Measurements from ENCODE around the gene CAPN8.
A peak's percentile ranks its signal among the peaks of the same experiment; 100 is the strongest.

Gene CAPN8

DNA sequence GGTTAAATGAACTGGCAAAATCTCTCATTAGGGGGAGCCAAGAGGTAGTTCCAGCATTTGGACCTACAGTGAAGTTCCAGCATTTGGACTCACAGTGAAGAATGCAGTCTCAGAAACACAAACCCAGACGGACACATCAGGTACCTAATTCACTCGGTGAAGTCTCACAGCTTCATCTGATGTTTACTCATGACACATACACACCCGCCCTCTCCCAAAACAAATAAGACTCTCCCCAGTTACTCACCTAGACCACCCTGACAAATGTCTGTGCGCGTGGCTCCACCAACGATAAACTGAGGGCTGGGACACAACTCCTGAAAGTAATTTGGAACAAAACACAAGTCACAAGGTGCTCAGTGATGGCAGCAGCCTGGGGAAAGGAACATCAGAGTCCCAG lies 11.4 kb downstream of the CAPN8 start:
- no peak for DNase-seq (ENCODE audit: low read depth)

DNA sequence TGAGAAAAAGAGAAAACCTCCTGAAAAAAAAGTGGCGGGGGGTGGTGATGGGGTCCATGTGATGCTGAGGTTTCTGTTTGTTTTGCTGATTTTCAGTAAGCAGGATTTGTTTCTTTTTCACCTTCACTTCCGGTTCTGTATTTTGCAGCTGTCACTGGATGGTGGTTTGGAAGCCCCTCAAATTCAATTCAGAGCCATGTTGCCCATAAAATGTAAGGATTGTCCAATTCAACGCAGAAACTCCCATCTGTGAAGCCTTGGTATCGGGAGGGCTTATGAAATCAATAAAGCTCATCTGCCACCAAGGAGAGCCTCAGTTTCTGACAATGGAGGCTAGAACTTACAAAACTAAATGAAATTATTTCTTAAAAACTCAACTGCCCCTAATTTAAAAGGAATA lies 12.1 kb downstream of the CAPN8 start:
- no peak for DNase-seq (ENCODE audit: low read depth)

DNA sequence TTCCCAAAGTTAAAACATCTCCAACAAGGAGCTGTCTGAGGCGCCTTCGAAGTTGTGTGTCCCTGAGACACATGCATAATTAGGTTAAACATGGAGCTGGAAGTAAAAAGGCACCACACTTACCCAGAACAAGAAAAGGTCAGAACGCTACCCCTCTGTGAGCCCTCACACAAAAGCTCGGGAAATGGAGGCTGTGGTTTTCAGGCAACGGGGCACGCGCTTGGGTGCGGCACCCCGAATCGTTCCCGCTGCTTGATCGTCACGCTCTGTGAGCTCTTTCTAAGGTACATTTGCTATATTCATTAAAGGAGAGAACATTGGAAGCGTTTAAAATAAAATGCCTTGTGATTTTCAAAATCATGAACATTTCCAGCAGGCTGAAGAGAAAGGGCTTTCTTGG lies 12.5 kb downstream of the CAPN8 start:
- DNase-seq (ENCODE audit: low read depth): no peak

DNA sequence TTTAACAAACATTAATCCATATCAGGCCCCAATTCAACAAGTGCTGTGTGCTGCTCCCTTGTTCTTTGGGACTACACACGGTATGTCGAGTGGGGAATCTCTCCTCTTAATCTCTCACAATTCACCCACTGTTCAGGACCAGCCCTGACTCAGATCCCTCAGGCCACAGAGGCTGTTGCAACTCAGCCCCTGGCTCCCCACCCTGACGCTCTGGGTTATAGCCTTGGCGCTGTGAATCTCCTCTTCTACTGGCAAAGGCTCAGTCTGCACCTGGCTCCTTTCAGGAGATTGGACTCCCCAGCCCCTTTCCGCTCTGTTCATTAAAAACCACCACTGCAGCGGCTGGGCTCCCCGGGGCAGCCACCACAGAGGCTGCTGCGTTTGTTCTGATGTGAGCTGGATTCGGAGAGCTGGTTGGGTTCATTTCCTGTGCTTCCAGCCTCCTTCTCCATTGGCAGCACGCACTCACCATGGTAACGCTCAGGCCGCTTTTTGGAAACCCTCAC lies 13.0 kb downstream of the CAPN8 start:
- no peak for DNase-seq (ENCODE audit: low read depth)

DNA sequence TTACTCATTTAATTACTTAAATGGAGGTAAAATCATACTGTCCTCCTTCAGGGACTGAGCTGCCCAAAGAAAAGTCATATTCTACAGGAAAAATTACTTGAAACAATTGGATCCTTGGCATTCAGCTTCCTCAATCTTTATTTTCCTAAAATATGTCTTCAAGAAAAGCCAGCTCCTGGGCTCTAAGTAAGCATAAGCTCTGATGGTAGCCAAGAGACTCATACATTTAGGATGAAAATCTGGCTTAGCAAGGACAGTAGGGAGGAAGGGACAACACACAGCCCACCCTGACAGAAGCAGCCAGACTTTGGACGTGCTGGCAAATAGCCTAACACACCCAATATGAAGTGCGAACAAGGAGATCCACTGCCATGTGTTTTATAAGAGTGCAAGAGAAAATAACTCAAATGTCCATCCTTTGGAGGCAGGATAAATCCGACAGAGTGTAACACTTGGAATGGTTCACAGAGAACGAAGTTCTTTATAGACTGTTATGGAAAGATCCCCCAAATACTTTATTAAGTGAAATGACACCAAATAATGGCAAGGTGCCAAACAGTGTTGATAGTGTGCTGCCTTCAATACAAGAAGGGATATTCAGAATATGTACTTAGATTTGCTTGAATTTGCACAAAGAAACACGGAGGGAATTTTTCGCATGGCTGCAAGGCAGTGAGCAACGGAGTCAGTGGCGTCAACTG lies 14.1 kb downstream of the CAPN8 start:
- DNase-seq (ENCODE audit: low read depth): no peak

DNA sequence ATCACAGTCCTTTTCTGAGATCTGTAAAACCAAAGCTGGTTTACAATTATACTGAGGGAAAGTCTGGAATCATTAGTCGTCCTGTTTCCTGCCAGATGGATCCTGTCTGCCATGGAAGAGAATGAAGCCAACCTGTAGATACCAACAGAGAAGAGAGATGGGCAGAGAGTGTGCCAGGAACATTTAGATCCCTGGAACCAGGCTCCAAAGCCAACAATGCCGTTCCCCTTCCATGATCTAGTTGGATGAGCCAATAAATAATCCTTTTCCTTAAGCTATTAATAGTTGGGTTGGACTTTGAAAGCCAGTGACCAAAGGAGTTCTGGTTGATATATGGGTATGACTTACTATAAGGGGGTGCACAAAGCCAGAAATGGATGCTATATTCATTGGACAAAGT lies 15.0 kb downstream of the CAPN8 start:
- DNase-seq (ENCODE audit: low read depth): no peak

DNA sequence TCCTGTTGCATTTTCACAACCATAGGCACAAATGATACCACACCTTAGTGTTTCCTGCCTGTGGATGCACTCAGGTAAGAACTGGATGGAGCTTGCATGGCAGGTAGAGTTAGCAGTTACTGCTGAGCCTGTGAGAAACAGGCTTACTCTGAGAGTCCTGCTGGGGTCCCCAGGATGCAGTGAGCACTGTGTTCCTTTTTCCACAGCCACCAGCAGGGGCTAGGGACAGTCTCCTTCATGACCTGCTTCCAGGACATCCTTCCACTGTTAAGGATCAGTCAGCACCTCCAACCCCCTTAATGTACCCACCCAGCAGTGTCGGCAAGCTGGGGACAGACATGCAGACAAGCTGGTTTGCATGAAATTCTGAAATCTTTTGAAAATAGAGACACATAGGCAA lies 16.3 kb downstream of the CAPN8 start:
- DNase-seq (ENCODE audit: low read depth): no peak

DNA sequence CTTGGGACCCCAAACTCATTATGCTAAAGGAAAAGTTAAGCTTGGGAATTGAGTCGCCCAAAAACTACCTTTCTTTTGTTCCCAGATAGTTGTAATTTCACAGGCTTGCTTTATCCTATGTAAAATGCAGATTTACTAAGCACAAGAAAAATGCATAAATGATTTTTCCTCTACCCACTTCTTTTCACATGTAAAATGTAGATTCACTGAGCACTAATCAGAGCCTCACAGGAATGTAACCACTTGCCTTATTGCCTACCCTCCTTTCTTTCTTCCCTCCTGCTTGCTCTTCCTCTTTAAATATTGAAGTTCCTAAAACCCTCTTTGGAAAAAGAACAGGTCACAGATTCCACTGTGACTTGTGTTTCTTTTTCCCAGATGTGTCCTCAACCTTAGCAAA lies 18.3 kb downstream of the CAPN8 start:
- DNase-seq (ENCODE audit: low read depth): no peak

DNA sequence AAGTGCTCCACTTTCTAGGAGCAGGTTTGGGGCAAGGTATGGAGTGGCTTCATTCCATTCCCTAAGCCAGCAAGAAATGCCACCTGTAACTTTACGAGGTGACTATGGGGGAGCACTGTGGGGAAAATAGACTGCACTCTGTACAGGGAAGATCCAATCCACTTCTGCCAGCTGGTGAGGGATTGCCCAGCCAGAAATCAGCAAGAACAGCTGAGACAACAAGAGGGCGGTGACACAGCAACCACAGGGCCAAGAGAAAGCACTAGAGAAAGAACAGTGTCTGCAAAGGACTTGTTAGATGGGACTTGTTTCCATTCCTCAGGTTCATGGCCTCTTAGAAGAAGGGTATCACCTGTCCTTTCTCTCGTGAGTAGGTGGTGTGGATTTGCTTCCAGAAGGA lies 19.6 kb downstream of the CAPN8 start:
- DNase-seq (ENCODE audit: low read depth): no peak

DNA sequence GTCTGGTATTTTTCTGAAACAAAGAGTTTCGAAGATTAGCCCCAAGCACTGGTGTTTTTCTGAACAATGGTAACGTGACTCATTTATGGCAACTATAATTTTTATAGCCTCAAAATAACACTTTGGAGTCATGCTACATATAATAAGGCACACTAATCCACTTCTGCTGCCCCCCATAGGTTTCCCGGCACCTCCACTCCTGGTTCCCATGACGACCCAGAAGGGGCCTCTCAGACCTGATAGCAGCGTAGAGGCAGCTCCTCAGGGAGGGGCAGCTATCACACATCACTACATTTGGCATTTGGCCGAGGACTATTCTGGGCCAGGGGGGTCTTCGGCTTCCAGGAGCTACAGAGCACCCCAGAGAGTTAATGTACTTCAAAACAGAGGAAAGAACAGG lies 23.3 kb downstream of the CAPN8 start:
- DNase-seq (ENCODE audit: low read depth): no peak

DNA sequence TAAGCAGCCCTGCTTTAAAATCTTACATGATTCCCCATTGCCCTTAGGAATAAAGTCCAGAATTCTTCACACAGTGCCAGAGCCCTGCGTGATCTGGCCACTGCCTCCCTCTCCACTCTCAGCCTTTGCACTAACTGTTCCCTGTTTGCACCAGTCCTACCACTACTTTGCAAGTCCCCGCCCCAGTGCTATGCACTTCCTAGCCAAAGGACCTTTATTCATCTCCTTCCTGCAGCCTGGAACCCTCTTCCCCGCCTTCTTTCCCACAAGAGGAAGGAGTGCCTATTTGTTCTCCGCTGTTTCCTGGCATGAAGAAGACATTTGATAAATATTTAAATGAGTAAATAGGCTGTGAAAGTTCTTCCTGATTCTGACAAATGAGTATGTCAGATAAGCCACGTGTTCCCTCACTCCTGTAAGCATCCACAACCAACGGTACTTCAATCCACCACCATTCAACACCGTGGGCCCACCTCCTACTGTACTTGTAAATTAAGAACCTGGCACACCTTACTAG lies 23.9 kb downstream of the CAPN8 start:
- no peak for DNase-seq (ENCODE audit: low read depth)

DNA sequence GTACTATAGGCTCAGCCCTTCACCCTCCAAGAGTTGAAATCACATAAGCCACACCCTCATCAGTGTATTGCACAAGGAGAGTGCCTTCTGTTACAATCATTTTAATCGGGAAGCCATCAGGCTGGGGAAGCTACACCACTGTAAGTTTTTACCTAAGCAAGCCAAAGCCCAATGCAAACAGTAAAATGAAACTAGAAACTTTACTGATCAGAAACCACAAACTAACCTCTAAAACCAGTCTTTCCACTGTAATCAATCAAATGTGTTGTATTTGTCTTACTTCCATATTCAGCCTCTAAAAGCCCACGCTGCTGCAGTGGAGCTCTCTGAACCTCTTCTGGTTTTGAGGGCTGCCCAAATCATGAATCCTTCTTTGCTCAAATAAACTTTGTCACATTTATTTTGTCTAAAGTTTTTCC lies 26.2 kb downstream of the CAPN8 start:
- DNase-seq (ENCODE audit: low read depth): no peak

DNA sequence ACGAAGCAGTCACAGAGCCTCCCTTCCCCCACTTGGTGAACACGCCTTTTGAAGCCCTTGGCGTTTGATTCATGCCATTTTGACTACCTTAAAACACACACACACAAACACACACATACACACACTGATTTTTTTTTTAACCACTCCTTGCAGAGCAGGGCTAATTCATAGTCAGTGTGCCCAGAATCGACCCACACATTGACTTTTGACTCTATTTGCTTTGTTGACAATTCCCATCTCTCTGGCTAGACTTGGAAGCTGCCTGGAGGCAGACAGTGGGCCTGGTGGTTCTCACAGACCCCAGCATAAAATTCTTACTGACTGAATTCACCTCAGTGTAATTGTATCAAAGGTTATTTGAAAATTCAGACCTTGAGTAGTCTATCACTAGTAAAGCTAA lies 30.3 kb downstream of the CAPN8 start:
- no peak for DNase-seq (ENCODE audit: low read depth)

DNA sequence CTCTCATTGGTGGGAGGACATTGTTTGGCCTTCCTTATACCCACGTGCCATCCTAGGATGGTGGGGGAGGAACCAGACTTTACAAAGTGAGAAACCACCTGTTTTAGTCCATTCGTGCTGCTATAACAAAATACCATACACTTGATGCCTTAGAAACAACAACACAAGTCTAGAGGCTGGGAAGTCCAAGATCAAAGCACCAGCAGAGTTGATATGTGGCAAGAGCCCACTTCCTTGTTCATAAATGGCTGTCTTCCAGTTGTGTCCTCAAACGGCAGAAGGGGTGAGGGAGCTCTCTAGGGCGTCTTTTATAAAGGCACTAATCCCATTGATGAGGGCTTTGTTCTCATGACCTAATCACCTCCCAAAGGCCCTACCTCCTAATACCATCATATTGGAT lies 31.1 kb downstream of the CAPN8 start:
- no peak for DNase-seq (ENCODE audit: low read depth)

DNA sequence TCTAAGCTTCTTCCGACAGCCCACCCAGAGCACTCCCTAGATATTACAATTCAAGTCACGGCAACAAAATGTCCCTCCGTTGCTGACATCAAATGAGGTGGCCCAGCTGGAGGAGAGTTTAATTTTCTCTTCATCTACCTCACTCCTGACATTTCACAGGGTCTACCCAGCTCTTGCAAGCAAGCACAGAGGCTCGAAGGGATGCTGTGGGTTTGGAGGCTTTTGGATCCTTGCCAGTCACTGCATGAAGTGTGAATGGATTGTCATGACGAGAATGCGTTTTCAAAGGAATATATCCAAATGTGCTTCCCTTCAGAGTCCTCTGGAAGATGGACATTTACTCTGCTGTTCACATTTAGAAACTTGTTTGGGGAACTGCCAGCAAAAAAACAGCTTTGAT lies 33.5 kb downstream of the CAPN8 start:
- DNase-seq (ENCODE audit: low read depth): no peak

DNA sequence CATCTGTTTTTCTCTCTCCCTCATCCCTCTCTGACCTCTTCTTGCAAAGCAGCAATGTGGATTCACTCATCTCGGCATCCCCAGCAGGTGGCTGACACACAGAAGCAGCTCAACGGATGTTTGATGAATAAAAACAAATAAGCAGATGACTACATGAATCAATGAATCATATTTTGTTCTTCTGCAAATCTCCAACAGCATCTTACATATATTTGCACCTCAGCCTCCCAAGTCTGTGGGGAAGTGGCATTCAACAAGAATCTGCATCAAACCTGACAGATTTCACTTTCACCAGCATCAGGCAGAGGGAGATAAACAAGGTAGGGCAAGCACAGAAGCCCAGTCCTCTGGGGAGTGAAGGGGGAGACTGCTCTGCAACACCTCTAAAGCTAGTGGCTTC lies 34.0 kb downstream of the CAPN8 start:
- no peak for DNase-seq (ENCODE audit: low read depth)

DNA sequence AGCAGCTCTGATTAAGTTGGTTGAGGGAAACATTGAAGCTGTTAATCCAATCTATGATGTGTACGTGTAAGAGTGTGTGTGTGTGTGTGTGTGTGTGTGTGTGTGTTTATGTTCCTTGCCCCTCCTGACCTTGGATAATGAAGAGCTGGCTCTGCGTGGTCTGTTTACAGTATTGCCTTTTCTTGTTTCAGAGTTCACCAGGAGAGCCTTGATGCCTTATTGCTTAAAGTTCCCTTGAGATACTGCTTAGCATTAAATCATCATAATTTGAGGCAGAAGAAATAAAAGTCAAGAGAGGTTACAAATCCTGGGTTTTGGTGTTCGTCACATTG lies 36.4 kb downstream of the CAPN8 start:
- DNase-seq (ENCODE audit: low read depth): no peak

DNA sequence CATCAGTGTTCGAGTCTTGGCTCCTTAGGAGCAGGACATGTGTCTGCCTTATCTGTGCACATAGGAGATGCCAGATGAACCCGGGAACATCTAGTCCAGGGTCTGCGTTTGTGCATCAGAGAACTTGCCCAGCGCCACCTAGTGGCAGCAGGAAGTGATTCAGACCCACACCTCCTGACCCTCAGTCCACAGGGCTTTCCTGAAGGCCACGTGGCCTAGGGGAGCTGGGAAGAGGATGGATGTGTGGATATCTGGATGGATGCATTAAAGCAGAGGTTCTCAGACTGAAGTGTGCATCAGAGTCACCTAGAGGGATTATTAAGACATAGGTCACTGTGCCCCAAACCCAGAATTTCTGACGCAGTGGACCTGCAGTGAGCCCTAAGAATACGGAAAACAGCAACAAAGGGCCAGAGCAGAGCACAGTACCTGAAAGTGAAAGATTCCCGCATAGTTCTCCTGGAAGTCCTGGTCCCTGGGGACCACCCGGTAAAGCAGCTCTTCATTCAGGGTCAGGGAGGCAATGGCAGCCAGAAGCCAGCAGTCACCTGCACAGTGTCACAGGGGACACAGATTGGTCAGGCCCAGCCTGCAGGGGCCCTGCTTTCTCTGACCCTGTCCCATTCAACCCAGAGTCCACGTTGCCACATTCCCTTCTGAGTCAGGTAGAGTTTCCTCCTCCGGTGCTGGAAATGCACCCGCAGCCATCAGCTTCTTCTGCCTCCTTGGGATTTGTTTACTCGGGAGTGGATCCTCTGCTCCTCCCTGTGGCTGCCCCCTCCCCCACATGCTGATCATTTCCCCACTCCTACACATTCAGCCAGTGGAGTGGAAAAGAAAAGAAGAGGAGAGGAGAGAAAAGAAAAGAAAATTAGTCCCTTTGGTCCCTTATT lies 37.0 kb downstream of the CAPN8 start:
- peak; percentile 1 for DNase-seq (ENCODE audit: low read depth)

DNA sequence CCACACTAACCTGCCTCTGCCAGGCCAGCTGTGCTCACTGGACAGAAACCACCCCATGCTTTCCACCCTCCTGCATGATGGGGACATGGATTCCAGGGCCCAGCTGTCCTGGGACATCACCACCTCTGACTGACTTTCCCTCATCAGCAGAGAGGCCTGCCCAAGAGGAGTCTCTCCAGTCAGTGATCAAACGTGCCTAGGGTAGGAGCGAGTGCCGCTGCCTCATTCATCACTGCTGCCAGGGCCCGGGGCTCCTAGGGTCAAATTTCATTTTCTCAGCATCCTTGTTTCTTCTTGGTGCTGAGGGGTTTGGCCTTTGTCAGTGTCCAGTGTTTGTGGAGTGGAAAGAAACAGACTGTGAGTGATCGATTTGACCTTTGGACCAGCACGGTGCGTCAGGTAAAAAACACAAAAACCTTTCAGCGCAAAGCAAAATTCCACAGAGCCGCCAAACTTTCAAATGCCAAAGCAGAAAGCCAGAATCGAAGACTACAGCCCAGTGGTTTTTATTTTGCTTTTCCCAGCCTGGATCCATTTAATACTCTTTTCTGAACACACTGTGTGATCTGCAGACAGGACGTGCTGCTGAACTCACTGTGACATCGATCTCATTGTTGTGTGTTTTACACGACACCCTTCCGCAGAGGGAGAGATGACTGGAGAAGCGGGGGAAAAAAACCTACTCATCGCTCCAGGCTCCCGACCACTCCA lies 43.2 kb downstream of the CAPN8 start:
- no peak for DNase-seq (ENCODE audit: low read depth)

DNA sequence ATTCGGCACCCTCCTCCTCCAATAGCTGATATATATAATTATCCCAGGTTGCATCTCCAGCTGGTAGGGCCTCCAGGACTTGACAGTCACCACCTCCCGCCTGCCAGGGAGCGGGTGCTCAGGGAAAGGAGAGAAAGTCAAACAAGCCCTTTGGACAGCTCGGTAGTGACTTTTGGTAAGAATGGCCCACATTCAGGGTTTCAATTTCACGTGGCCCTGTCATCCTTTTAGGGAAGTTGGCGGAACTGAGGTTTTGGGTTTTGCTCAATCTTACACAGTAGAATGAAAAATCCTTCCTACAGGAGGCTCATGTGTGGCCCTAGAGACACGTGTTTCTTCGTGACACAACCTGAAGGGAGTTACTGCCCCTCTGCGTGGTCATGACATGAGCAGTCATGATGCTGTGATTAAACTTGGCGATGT lies 44.2 kb downstream of the CAPN8 start:
- DNase-seq (ENCODE audit: low read depth): no peak

DNA sequence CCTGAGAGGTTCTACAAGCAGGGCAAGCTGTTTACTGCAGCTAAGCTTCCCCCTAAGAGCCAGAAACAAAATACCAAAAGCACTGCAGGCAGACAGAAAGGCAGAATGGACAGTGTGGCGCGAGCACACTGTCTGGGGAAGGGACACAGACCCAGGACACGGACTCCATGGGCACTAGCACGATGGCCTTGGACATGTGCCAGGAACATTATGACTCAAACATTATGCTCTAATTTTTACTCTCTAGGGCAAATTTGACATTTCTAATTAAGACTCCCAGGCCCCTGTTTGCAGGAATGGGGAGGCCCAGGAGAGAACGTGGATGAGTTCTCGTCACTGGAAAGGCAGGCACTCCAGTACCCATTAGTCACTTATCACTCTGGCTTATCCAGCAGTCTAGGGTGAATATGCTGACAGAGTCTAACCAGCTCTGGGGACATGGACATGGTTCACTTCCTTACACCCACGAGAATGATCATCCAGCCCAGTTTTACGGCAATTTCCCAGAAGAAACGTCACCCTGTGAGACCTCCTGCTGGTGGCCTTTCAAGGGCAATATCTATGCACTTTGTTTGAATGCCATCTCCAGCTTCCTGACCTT lies 45.1 kb downstream of the CAPN8 start:
- DNase-seq (ENCODE audit: low read depth): no peak

DNA sequence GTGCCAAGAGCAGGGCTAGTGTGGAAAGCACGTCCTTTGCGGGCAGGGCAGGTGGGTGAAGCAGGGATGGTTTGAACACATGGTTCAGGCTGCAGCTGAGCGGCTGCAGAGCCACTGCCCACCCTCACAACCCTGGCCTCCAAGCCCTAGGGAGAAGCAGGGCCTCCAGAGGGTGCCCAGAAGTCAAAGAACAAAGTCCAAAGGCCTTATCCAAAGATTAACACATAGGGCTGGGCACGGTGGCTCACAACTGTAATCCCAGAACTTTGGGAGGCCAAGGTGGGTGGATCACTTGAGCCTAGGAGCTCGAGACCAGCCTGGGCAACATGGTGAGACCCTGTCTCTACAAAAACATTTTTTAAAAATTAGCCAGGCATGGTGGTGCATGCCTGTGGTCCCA lies 46.8 kb downstream of the CAPN8 start:
- no peak for DNase-seq (ENCODE audit: low read depth)
